K562 (cell line): ENCODE data around the gene HDAC9. TPM values are rescaled to one million over a fixed set of nuclear protein-coding genes. Genes with fewer than 3 reads are reported as not detected.

Source experiments
- ATAC-seq: fragments of 200-7000 bp; cut with Tn5 transposase; 3 replicates; pipeline ENCODE4 v1.9.1; 2020; ENCODE audit warnings: moderate library complexity
- BruUV-seq: library from RNA; stranded (reverse); fragments of 400-500 nt; replicated peaks from 2 replicates; lab custom pipeline; 2021; lab: Mats Ljungman, UMichigan
- CTCF ChIA-PET: fragments of 300-600 bp; formaldehyde crosslinking; extraction: SDS; loops from one replicate; lab custom pipeline; 2021; ENCODE audit warnings: low intra/inter-chr PET ratio; lab: Yijun Ruan, JAX
- POLR2A ChIA-PET: fragments of 300-600, 350-650 bp; sonication (Branson Sonifier 250); formaldehyde crosslinking; extraction: SDS; loops from one replicate; lab custom pipeline; 2021; ENCODE audit warnings: antibody characterized with exemption, inconsistent platforms; lab: Yijun Ruan, JAX
- DNase-seq, 4 experiments: peaks; one replicate each; pipeline versions ENCODE4 v3.0.0 to v3.0.0-alpha.2; 2011 to 2018; ENCODE audit warnings: low spot score in 3 of 4, mixed read lengths in 3 of 4; ENCODE audit errors: extremely low read depth in 1 of 4
- FAIRE-seq: peaks from 2 replicates; lab custom pipeline; 2011; peaks lifted over from hg19 to GRCh38; lab: Jason Lieb, UNC
- H2AFZ ChIP-seq: 2 replicates; pipeline ENCODE4 v1.6.0; 2011; ENCODE audit warnings: low read depth, low read length, control low read depth, inconsistent platforms
- H3K27ac ChIP-seq: fragments of 200-600 bp; 3 replicates; pipeline ENCODE4 v1.8.0; 2011; ENCODE audit warnings: low read depth, mild to moderate bottlenecking, control low read depth, inconsistent platforms, low read length, moderate library complexity, mixed read lengths; ENCODE audit errors: extremely low read depth
- H3K27me3 ChIP-seq, 2 experiments: fragments of 300-600 bp in 1 of 2; 2 replicates in 1 of 2; 3 replicates in 1 of 2; pipeline versions ENCODE4 v1.6.0 to v1.8.0; 2011; ENCODE audit warnings: inconsistent platforms in 2 of 2, low read length in 2 of 2, mild to moderate bottlenecking in 1 of 2, mixed read lengths in 1 of 2, moderate library complexity in 1 of 2; ENCODE audit not compliant: control insufficient read depth in 2 of 2, insufficient read depth in 2 of 2
- H3K36me3 ChIP-seq: fragments of 300-600 bp; 3 replicates; pipeline ENCODE4 v1.8.0; 2011; ENCODE audit warnings: mild to moderate bottlenecking, low read length, inconsistent platforms; ENCODE audit not compliant: control insufficient read depth, insufficient read depth
- H3K4me1 ChIP-seq, 2 experiments: fragments of 200-600 bp in 1 of 2; replicated peaks in 1 of 2; 2 replicates in 1 of 2; 3 replicates in 1 of 2; pipeline versions ENCODE4 v1.5.1 to v1.8.0; 2011; ENCODE audit warnings: inconsistent platforms in 2 of 2, low read length in 2 of 2, mild to moderate bottlenecking in 1 of 2, mixed read lengths in 1 of 2, moderate library complexity in 1 of 2; ENCODE audit not compliant: control insufficient read depth in 2 of 2, insufficient read depth in 2 of 2
- H3K4me2 ChIP-seq: 2 replicates; pipeline ENCODE4 v1.6.1; 2011; ENCODE audit warnings: low read length, control low read depth, inconsistent platforms, mixed read lengths; ENCODE audit not compliant: insufficient read depth
- H3K4me3 ChIP-seq: fragments of 200-600 bp; sonication (generic), shearing (Covaris generic); 2 replicates; pipeline ENCODE4 v1.5.1; 2016; ENCODE audit warnings: control low read depth, inconsistent platforms
- H3K79me2 ChIP-seq: fragments of 200-600 bp; 3 replicates; pipeline ENCODE4 v1.8.0; 2011; ENCODE audit warnings: low read length, inconsistent platforms; ENCODE audit not compliant: control insufficient read depth, insufficient read depth
- H3K9ac ChIP-seq, 2 experiments: 2 replicates each; pipeline versions ENCODE4 v1.6.0 to v1.6.1; 2011; ENCODE audit warnings: low read depth in 2 of 2, low read length in 2 of 2, control low read depth in 1 of 2, inconsistent platforms in 1 of 2, mild to moderate bottlenecking in 1 of 2, mixed read lengths in 1 of 2; ENCODE audit not compliant: insufficient read depth in 1 of 2
- H3K9me1 ChIP-seq: one replicate; pipeline ENCODE4 v1.6.0; 2011; ENCODE audit warnings: inconsistent platforms, mild to moderate bottlenecking, low read length, moderate library complexity; ENCODE audit not compliant: control insufficient read depth, insufficient read depth
- H3K9me3 ChIP-seq: replicated peaks from 2 replicates; pipeline ENCODE4 v1.5.1; 2011; ENCODE audit warnings: low read depth, low read length, inconsistent platforms; ENCODE audit not compliant: control insufficient read depth, insufficient read depth
- H4K20me1 ChIP-seq: replicated peaks from 2 replicates; pipeline ENCODE4 v1.6.1; 2011; ENCODE audit warnings: low read length, inconsistent platforms, mixed read lengths; ENCODE audit not compliant: control insufficient read depth, insufficient read depth
- CBFA2T2 ChIP-seq: fragments of 450-650 bp; conservative IDR thresholded peaks from 2 replicates; pipeline ENCODE4 v1.6.1; 2017; ENCODE audit warnings: mild to moderate bottlenecking
- EHMT2 ChIP-seq: fragments of 450-650 bp; IDR thresholded peaks from 2 replicates; pipeline ENCODE4 v1.6.1; 2018; ENCODE audit warnings: antibody characterized with exemption
- ETV5 ChIP-seq: sonication (generic); formaldehyde crosslinking; IDR thresholded peaks from 2 replicates; pipeline ENCODE4 v1.4.0; 2020; ENCODE audit warnings: low read depth, mild to moderate bottlenecking, missing genetic modification reagents
- GATA2 ChIP-seq: sonication (generic); formaldehyde crosslinking; IDR thresholded peaks from 2 replicates; pipeline ENCODE4 v1.4.0; 2020; ENCODE audit warnings: mild to moderate bottlenecking, missing genetic modification reagents
- MTA1 ChIP-seq: fragments of 450-650 bp; IDR thresholded peaks from 2 replicates; pipeline ENCODE4 v1.6.1; 2017; ENCODE audit warnings: borderline replicate concordance
- NR2C1 ChIP-seq, 2 experiments: fragments of 450-650 bp; IDR thresholded peaks; 2 replicates each; pipeline ENCODE4 v1.6.1; 2017; ENCODE audit warnings: mild to moderate bottlenecking in 2 of 2, antibody characterized with exemption in 1 of 2, inconsistent platforms in 1 of 2, missing compliant biosample characterization in 1 of 2, missing genetic modification characterization in 1 of 2
- RBM17 ChIP-seq: fragments of 200-400 bp; formaldehyde crosslinking; IDR thresholded peaks from 2 replicates; pipeline ENCODE4 v1.6.1; 2017; ENCODE audit warnings: low read depth, mild to moderate bottlenecking, low read length, borderline replicate concordance
- ZFP1 ChIP-seq: fragments of 450-650 bp; formaldehyde crosslinking; IDR thresholded peaks from 2 replicates; pipeline ENCODE4 v1.4.0; 2020; ENCODE audit warnings: mild to moderate bottlenecking, mixed read lengths
- ZKSCAN3 ChIP-seq: fragments of 250-450 bp; sonication (Bioruptor Pico); IDR thresholded peaks from 2 replicates; pipeline ENCODE4 v1.4.0; 2020
- ZNF165 ChIP-seq: fragments of 250-450 bp; sonication (Bioruptor Pico); IDR thresholded peaks from 2 replicates; pipeline ENCODE4 v1.4.0; 2020; ENCODE audit warnings: borderline replicate concordance
- in situ Hi-C: fragments of 300-500 bp; cut with MboI; formaldehyde crosslinking; loops from 4 replicates; pipeline ENCODE4 v1.15.0; 2018; ENCODE audit warnings: inconsistent platforms, mixed read lengths
- intact Hi-C: fragments of 100-400 bp; cut with micrococcal nuclease; formaldehyde crosslinking; loops from 2 replicates; pipeline ENCODE4 v1.14.2; 2022
- polyA plus RNA-seq, 8 experiments: library from polyadenylated mRNA; depleted of rRNA in 4 of 8; stranded (reverse) in 5 of 8; unstranded in 3 of 8; fragments of >200 nt; fragmentation: Nextera tagmentation in 2 of 8; fragmentation: Illumina TruSeq in 1 of 8; extraction: Ambion mirVana in 2 of 8; extraction: Trizol in 1 of 8; gene quantifications; 2 replicates each; pipeline versions ENCODE4 v1.2.1 to v1.2.3, GENCODE V29; 2011 to 2014; ENCODE audit warnings: inconsistent platforms in 1 of 8, missing spikeins in 1 of 8
- total RNA-seq, 7 experiments: library from RNA; depleted of rRNA in 6 of 7; stranded (reverse); fragments of >200 nt in 6 of 7; fragmentation: Illumina TruSeq in 2 of 7; extraction: Trizol in 2 of 7; gene quantifications; 2 replicates each; pipeline versions ENCODE4 v1.2.1 to v1.2.3, GENCODE V29; 2011 to 2021; ENCODE audit warnings: low replicate concordance in 1 of 7
- TF ChIP-seq, protein P1 (sequence below), 2 experiments: IDR thresholded peaks; 2 replicates each; pipeline ENCODE4 v1.6.1; 2012; ENCODE audit warnings: improper control_type of control experiment in 2 of 2, low read depth in 2 of 2, low read length in 2 of 2, borderline replicate concordance in 1 of 2

HDAC9 gene
- total and polyA plus RNA-seq, 9 of the 15 experiments (the other 6 are each of a cell fraction or from before 2014, with no cell fraction given), result 0.08 to 0.91 (median 0.33) TPM

DNA sequence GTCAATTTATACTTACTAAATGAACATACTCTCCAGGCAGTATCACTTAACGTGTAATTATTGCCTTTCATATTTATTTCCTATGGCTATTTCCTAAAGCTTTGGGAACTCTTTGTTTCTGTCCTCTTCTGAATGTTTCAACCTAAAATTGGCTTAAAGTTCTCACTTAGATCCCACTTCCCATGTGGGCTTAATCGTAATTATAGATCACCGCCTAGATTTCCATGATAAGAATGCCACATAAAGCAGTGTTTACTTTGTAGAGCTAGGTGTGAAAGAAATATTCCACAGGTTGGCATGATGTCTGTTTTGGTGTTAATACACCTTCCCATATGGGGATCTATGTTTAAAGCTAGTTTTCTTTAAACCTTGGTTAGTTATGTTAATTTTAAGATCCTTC lies 1.5 kb downstream of the HDAC9 start (continued):
- no peak for TF ChIP-seq NR2C1 (IDR thresholded peaks at IDR 0.05)
- no peak for TF ChIP-seq NR2C1 (tag; IDR thresholded peaks at IDR 0.05)
- TF ChIP-seq RBM17, result no peak
- TF ChIP-seq ZFP1 (CRISPR knock-in tag), result no peak
- TF ChIP-seq ETV5 (CRISPR knock-in tag), result no peak
- TF ChIP-seq, protein P1, sequence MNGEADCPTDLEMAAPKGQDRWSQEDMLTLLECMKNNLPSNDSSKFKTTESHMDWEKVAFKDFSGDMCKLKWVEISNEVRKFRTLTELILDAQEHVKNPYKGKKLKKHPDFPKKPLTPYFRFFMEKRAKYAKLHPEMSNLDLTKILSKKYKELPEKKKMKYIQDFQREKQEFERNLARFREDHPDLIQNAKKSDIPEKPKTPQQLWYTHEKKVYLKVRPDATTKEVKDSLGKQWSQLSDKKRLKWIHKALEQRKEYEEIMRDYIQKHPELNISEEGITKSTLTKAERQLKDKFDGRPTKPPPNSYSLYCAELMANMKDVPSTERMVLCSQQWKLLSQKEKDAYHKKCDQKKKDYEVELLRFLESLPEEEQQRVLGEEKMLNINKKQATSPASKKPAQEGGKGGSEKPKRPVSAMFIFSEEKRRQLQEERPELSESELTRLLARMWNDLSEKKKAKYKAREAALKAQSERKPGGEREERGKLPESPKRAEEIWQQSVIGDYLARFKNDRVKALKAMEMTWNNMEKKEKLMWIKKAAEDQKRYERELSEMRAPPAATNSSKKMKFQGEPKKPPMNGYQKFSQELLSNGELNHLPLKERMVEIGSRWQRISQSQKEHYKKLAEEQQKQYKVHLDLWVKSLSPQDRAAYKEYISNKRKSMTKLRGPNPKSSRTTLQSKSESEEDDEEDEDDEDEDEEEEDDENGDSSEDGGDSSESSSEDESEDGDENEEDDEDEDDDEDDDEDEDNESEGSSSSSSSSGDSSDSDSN (IDR thresholded peaks at IDR 0.05; ENCODE audit: borderline replicate concordance in 1 of 2, low read depth in 2 of 2, low read length in 2 of 2), result no peak
- TF ChIP-seq MTA1, result no peak
- no peak for TF ChIP-seq ZKSCAN3

GRCh38 chr7:18497800-18498199 lies 2.3 kb downstream of the HDAC9 start:
- TF ChIP-seq EHMT2, result no peak
- no peak for TF ChIP-seq CBFA2T2
- no peak for TF ChIP-seq GATA2 (CRISPR knock-in tag)
- TF ChIP-seq ZNF165, result no peak
- Histone ChIP-seq H3K27me3 (no peaks in the 10 kb centered on the region), H3K79me2 (no peaks in the 10 kb centered on the region), H3K36me3 (no peaks in the 10 kb centered on the region), H3K9me1 (no peaks in the 10 kb centered on the region), H3K4me1 (no peaks in the 10 kb centered on the region), H3K4me2 (no peak overlapping the region), H3K9ac (no peak overlapping the region), H4K20me1 (no peaks in the 10 kb centered on the region), H3K4me3 (no peak overlapping the region), H2AFZ (no peak overlapping the region), H3K9me3 (no peaks in the 10 kb centered on the region), H3K27ac (no peak overlapping the region)
- intact Hi-C loops (no loop called here), in situ Hi-C loops (no loop called here)
- no peak for FAIRE-seq
- no peak for ATAC-seq
- CTCF ChIA-PET, result no interaction called here
- BruUV-seq, result no TSS peak
- POLR2A ChIA-PET, result no interaction called here
- no peak for DNase-seq
